ENCODE data around the gene TTC21A.

GRCh38 chr3:39149498-39150147 lies 42.1 kb downstream of the TTC21A start:
- TF ChIP-seq CTCF (IDR thresholded peaks at IDR 0.05) (no peak), POLR2A (IDR thresholded peaks at IDR 0.05) (no peak)

Data from adrenal gland (tissue), 5 donors.